ENCODE results near the gene GPATCH4.

- TF ChIP-seq CTCF (conservative IDR thresholded peaks at IDR 0.05; ENCODE audit: low read depth, low read length) (no peak), EZH2 (IDR thresholded peaks at IDR 0.05; ENCODE audit: borderline replicate concordance, low read depth, low read length, poor library complexity, severe bottlenecking) (no peak)
These were observed at the start of gene GPATCH4 for GRCh38 chr1:156601122-156601830.

Data from A673 (cell line).